ENCODE data around the gene EPB41L2.

DNA sequence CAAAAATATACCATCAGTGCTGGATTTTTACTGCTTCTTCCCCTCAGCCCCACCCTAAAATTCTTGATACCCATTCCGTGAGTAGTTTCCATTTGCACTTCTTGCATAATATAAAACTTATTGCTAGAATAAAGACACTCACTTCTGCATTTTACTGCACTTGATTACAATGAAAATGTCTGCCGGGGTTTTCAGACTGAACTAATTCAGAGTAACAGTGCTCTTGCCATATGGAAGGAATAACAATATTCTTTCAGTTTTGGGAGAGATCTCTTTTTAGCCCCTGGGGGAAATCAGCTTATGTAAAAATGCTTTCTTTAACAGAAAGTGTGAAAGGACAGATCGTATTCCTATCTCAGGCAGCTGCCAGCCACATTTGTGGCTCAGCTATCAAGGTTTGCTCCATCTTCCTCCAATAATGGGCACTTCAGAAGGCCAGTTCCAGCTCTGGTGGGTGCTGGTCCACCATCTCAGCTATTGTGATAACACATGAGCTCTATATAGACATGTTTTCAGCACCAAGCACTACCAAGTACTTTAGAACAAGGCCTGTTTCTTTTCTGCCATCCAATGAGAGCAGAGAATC is 226.9 kb downstream of the EPB41L2 start:
- TF ChIP-seq CTCF (conservative IDR thresholded peaks at IDR 0.05; ENCODE audit: low read depth, low read length) (no peak), EZH2 (IDR thresholded peaks at IDR 0.05; ENCODE audit: borderline replicate concordance, low read depth, low read length, poor library complexity, severe bottlenecking) (no peak)
